Adipocyte (in vitro differentiated cells): Measurements from ENCODE around the gene PPP5C.

Experiments
- DNase-seq: peaks from one replicate; pipeline ENCODE4 v3.0.0-alpha.2; 2015; ENCODE audit warnings: low read depth
- H3K27me3 ChIP-seq: replicated peaks from 2 replicates; pipeline ENCODE4 v1.7.0; 2013; ENCODE audit warnings: mild to moderate bottlenecking, low read length, moderate library complexity; ENCODE audit not compliant: control insufficient read depth, insufficient read depth
- H3K36me3 ChIP-seq: 2 replicates; pipeline ENCODE4 v1.7.0; 2013; ENCODE audit warnings: low read length, mild to moderate bottlenecking, moderate library complexity; ENCODE audit not compliant: control insufficient read depth, insufficient read depth, severe bottlenecking
- H3K4me1 ChIP-seq: 2 replicates; pipeline ENCODE4 v1.7.0; 2013; ENCODE audit warnings: mild to moderate bottlenecking, low read length, moderate library complexity; ENCODE audit not compliant: control insufficient read depth, insufficient read depth
- H3K4me3 ChIP-seq: 2 replicates; pipeline ENCODE4 v1.7.0; 2013; ENCODE audit warnings: mild to moderate bottlenecking, low read length, moderate library complexity
- H3K9ac ChIP-seq: 2 replicates; pipeline ENCODE4 v1.7.0; 2013; ENCODE audit warnings: mild to moderate bottlenecking, low read length, moderate library complexity
- H3K9me3 ChIP-seq: 2 replicates; pipeline ENCODE4 v1.7.0; 2013; ENCODE audit warnings: mild to moderate bottlenecking, low read length, moderate library complexity; ENCODE audit not compliant: control insufficient read depth

The PPP5C gene

GRCh38 chr19:46351241-46352041, 4.6 kb downstream of the PPP5C start:
- H3K4me1 ChIP-seq = peaks cover 32% of the 10 kb centered on the region
- H3K9me3 ChIP-seq = no peaks in the 10 kb centered on the region
- peak overlapping the region; percentile 50 for H3K4me3 ChIP-seq
- H3K36me3 ChIP-seq = peaks cover 24% of the 10 kb centered on the region
- peak; percentile 27 for DNase-seq
- no peaks in the 10 kb centered on the region for H3K27me3 ChIP-seq
- peak overlapping the region; percentile 79 for H3K9ac ChIP-seq

GRCh38 chr19:46353730-46354528, 7.0 kb downstream of the PPP5C start:
- H3K4me3 ChIP-seq = no peak overlapping the region
- peaks cover 35% of the 10 kb centered on the region for H3K36me3 ChIP-seq
- no peak for DNase-seq

GRCh38 chr19:46355234-46356148, 8.6 kb downstream of the PPP5C start:
- Histone ChIP-seq H3K36me3 (peaks cover 35% of the 10 kb centered on the region), H3K4me3 (no peak overlapping the region), H3K27me3 (no peaks in the 10 kb centered on the region), H3K4me1 (peaks cover 30% of the 10 kb centered on the region), H3K9me3 (no peaks in the 10 kb centered on the region), H3K9ac (no peak overlapping the region)
- no peak for DNase-seq

More at GRCh38 chr19:46353730-46354528, 7.0 kb downstream of the PPP5C start:
- H3K27me3 ChIP-seq = no peaks in the 10 kb centered on the region
- no peaks in the 10 kb centered on the region for H3K9me3 ChIP-seq
- peaks cover 36% of the 10 kb centered on the region for H3K4me1 ChIP-seq
- no peak overlapping the region for H3K9ac ChIP-seq

- peaks cover 35% of the 10 kb centered on the region for H3K36me3 ChIP-seq
Observed at GRCh38 chr19:46356149-46357055, 9.5 kb downstream of the PPP5C start.

GRCh38 chr19:46357846-46358583, 11.1 kb downstream of the PPP5C start:
- Histone ChIP-seq H3K27me3 (no peaks in the 10 kb centered on the region), H3K4me3 (peak overlapping the region; percentile 11), H3K9ac (no peak overlapping the region), H3K9me3 (no peaks in the 10 kb centered on the region), H3K4me1 (peaks cover 12% of the 10 kb centered on the region), H3K36me3 (peaks cover 35% of the 10 kb centered on the region)
- no peak for DNase-seq

More at GRCh38 chr19:46356149-46357055, 9.5 kb downstream of the PPP5C start:
- Histone ChIP-seq H3K9me3 (no peaks in the 10 kb centered on the region), H3K4me1 (peaks cover 21% of the 10 kb centered on the region), H3K4me3 (no peak overlapping the region), H3K9ac (no peak overlapping the region), H3K27me3 (no peaks in the 10 kb centered on the region)
- DNase-seq = no peak

- DNase-seq = no peak
- Histone ChIP-seq H3K9ac (no peak overlapping the region), H3K27me3 (no peaks in the 10 kb centered on the region), H3K9me3 (no peaks in the 10 kb centered on the region), H3K4me1 (peaks cover 12% of the 10 kb centered on the region), H3K4me3 (no peak overlapping the region), H3K36me3 (peaks cover 32% of the 10 kb centered on the region)
Observed at GRCh38 chr19:46361915-46362314, 15.0 kb downstream of the PPP5C start.

- H3K9me3 ChIP-seq = no peaks in the 10 kb centered on the region
- H3K9ac ChIP-seq = no peak overlapping the region
- peaks cover 44% of the 10 kb centered on the region for H3K36me3 ChIP-seq
- H3K27me3 ChIP-seq = no peaks in the 10 kb centered on the region
- H3K4me1 ChIP-seq = no peaks in the 10 kb centered on the region
- no peak overlapping the region for H3K4me3 ChIP-seq
- no peak for DNase-seq
Observed at GRCh38 chr19:46364359-46364758, 17.5 kb downstream of the PPP5C start.

- Histone ChIP-seq H3K27me3 (no peaks in the 10 kb centered on the region), H3K4me3 (no peak overlapping the region), H3K36me3 (peaks cover 49% of the 10 kb centered on the region), H3K9me3 (no peaks in the 10 kb centered on the region), H3K4me1 (no peaks in the 10 kb centered on the region), H3K9ac (no peak overlapping the region)
- DNase-seq = no peak
Observed at GRCh38 chr19:46365561-46365960, 18.7 kb downstream of the PPP5C start.

GRCh38 chr19:46366620-46367292, 19.9 kb downstream of the PPP5C start:
- Histone ChIP-seq H3K9ac (no peak overlapping the region), H3K4me1 (no peaks in the 10 kb centered on the region), H3K27me3 (no peaks in the 10 kb centered on the region), H3K36me3 (peaks cover 54% of the 10 kb centered on the region), H3K9me3 (no peaks in the 10 kb centered on the region), H3K4me3 (no peak overlapping the region)
- DNase-seq = no peak
